Fibroblast of lung (primary cell): ENCODE results near the gene GPD1.

Experiments
- EZH2 ChIP-seq: IDR thresholded peaks from 2 replicates; pipeline ENCODE4 v1.5.1; 2012; ENCODE audit warnings: low read length, control low read depth, mild to moderate bottlenecking; ENCODE audit errors: missing control alignments
- TF ChIP-seq, protein P1 (sequence below), 2 donors: IDR thresholded peaks in 1 of 2; conservative IDR thresholded peaks in 1 of 2; 1 replicate in 1 of 2; 2 replicates in 1 of 2; pipeline ENCODE4 v1.5.1; 2011 to 2012; ENCODE audit warnings: low read length in 2 of 2, control low read depth in 1 of 2, inconsistent platforms in 1 of 2, low read depth in 1 of 2, mild to moderate bottlenecking in 1 of 2

DNA sequence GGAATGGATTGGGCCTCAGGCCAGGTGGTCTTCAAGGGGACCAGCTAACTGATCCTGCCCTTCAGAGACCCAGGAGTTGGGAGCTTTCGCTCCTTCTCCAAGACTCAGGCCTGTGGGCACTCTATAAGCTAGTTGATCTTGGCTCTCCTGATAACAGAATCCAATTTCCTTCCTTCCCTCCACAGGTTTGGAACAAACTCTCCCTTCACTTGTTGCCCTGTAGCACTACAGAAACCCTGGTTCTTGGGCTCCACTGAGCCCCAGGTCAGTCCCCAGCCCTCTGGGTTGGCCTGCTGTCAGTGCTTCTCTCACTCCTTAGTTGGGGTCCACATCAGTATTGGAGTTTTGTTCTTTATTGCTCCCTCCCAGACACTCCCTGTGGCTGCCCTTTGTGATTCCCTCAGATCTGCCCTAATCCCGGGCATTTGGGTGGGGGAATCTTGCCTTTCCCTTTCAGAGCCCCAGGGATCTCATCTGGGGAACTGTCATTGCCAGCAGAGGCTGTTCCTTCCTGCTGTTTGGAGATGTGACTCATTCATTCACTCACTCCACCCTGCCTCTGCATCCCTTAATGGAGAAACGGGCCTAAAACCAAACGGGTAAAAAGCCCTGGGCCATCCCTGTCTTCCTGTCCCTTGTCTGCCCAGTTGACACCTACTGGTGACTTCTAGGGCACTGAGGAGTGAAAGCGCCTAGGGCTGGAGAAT, 4.4 kb upstream of the GPD1 start:
- TF ChIP-seq, protein P1, sequence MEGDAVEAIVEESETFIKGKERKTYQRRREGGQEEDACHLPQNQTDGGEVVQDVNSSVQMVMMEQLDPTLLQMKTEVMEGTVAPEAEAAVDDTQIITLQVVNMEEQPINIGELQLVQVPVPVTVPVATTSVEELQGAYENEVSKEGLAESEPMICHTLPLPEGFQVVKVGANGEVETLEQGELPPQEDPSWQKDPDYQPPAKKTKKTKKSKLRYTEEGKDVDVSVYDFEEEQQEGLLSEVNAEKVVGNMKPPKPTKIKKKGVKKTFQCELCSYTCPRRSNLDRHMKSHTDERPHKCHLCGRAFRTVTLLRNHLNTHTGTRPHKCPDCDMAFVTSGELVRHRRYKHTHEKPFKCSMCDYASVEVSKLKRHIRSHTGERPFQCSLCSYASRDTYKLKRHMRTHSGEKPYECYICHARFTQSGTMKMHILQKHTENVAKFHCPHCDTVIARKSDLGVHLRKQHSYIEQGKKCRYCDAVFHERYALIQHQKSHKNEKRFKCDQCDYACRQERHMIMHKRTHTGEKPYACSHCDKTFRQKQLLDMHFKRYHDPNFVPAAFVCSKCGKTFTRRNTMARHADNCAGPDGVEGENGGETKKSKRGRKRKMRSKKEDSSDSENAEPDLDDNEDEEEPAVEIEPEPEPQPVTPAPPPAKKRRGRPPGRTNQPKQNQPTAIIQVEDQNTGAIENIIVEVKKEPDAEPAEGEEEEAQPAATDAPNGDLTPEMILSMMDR (conservative IDR thresholded peaks at IDR 0.05 in 1 of 2, IDR thresholded peaks at IDR 0.05 in 1 of 2; ENCODE audit: low read depth in 1 of 2, low read length in 2 of 2) = no peak
- no peak for TF ChIP-seq EZH2
